Upper lobe of right lung (tissue), 1 donor: ENCODE measurements around the gene IFI27L1. TPM values are rescaled to one million over a fixed set of nuclear protein-coding genes. Genes with fewer than 3 reads are reported as not detected.

Experiments used
- ATAC-seq: fragments of 200-7000 bp; cut with Tn5 transposase; one replicate; pipeline ENCODE4 v1.9.1; 2020; ENCODE audit warnings: mild to moderate bottlenecking, moderate library complexity
- DNase-seq: peaks from one replicate; pipeline ENCODE4 v3.0.0-alpha.2; 2020
- H3K27ac ChIP-seq: fragments of 200-600 bp; one replicate; pipeline ENCODE4 v1.8.0; 2022
- H3K27me3 ChIP-seq: fragments of 200-600 bp; one replicate; pipeline ENCODE4 v1.8.0; 2022; ENCODE audit warnings: mild to moderate bottlenecking
- H3K36me3 ChIP-seq: fragments of 200-600 bp; one replicate; pipeline ENCODE4 v1.8.0; 2022
- H3K4me1 ChIP-seq: fragments of 200-600 bp; one replicate; pipeline ENCODE4 v1.8.0; 2022
- H3K4me3 ChIP-seq: fragments of 200-600 bp; one replicate; pipeline ENCODE4 v1.8.0; 2022; ENCODE audit warnings: mild to moderate bottlenecking
- H3K9me3 ChIP-seq: fragments of 200-600 bp; one replicate; pipeline ENCODE4 v1.8.0; 2022
- CTCF ChIP-seq: fragments of 200-600 bp; IDR thresholded peaks from one replicate; pipeline ENCODE4 v1.8.0; 2022; ENCODE audit warnings: antibody characterized with exemption
- intact Hi-C: fragments of 100-400 bp; cut with DNase I; formaldehyde crosslinking; loops from one replicate; pipeline ENCODE4 v1.11.0; 2022
- total RNA-seq: library from RNA; stranded (reverse); fragmentation: NEBNext Ultra II Directional; extraction: Animal tissue kit (Norgen Biotek cat#: 25700); gene quantifications from one replicate; pipeline ENCODE4 v1.2.1, GENCODE V29; 2021
- donor health status: DM: no; HTN: yes; CAD: no; lungs with severe emphysema.

IFI27L1 gene
- total RNA-seq, 1 donor from 2014 or later = 15.2 TPM

GRCh38 chr14:94089479-94089878 lies 8.4 kb downstream of the IFI27L1 start:
- Histone ChIP-seq H3K9me3 (no peaks in the 10 kb centered on the region), H3K4me1 (no peaks in the 10 kb centered on the region), H3K4me3 (no peak overlapping the region), H3K27me3 (no peaks in the 10 kb centered on the region), H3K27ac (no peak overlapping the region), H3K36me3 (no peaks in the 10 kb centered on the region)
- ATAC-seq (no peak), DNase-seq (no peak)
- intact Hi-C loops = no loop called here
- TF ChIP-seq CTCF = no peak

DNA sequence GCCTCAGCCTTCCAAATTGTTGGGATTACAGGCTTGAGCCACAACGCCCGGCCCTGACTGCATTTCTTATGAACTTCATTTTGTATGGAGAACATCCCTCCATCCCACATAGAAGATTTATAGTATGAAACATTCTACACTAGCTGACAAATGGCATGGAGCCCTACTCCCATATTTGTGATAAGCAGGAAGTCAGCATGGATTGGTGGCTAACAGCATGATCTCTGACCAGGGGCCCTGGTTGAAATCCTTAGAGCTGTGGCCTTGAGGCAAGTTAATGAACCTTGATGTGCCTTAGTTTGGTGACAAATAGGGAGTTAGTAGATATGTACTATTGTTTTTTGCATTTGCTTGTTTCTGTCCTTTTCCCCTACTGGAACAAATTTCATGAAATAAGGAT lies 12.3 kb downstream of the IFI27L1 start:
- Histone ChIP-seq H3K27ac (no peak overlapping the region), H3K4me3 (no peak overlapping the region), H3K4me1 (no peaks in the 10 kb centered on the region), H3K36me3 (no peaks in the 10 kb centered on the region), H3K9me3 (no peaks in the 10 kb centered on the region), H3K27me3 (no peaks in the 10 kb centered on the region)
- intact Hi-C loops = no loop called here
- no peak for TF ChIP-seq CTCF
- no peak for ATAC-seq
- DNase-seq = no peak

DNA sequence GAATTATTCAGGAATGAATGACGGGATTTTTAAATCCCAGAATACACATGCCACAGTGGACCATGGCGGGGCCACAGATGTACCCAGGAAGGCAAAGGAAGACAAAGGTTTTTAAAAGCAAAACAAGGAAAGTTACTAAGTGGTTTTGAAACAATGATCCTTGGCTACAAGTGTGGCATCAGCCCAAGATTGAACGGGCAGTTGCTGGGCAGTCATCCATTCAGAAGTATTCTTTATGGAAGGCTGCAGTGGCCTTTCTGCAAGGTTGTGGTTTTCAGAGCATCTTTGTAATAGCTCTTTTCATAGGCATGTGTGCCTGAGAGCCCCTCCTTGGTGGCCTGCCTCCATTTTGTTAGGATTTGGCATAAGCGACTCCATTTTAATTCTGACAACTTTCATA lies 16.0 kb downstream of the IFI27L1 start:
- Histone ChIP-seq H3K4me1 (no peaks in the 10 kb centered on the region), H3K9me3 (no peaks in the 10 kb centered on the region), H3K4me3 (no peak overlapping the region), H3K27me3 (no peaks in the 10 kb centered on the region), H3K27ac (no peak overlapping the region), H3K36me3 (no peaks in the 10 kb centered on the region)
- DNase-seq (no peak), ATAC-seq (no peak)
- intact Hi-C loops = no loop called here
- no peak for TF ChIP-seq CTCF

GRCh38 chr14:94098326-94098992 lies 17.3 kb downstream of the IFI27L1 start:
- no peaks in the 10 kb centered on the region for H3K4me1 ChIP-seq
- no peak for DNase-seq
- no peak overlapping the region for H3K27ac ChIP-seq
- no peak for TF ChIP-seq CTCF
- no peaks in the 10 kb centered on the region for H3K36me3 ChIP-seq
- no peaks in the 10 kb centered on the region for H3K9me3 ChIP-seq
- ATAC-seq = no peak
- intact Hi-C loops = no loop called here
- H3K4me3 ChIP-seq = no peak overlapping the region
- H3K27me3 ChIP-seq = no peaks in the 10 kb centered on the region

DNA sequence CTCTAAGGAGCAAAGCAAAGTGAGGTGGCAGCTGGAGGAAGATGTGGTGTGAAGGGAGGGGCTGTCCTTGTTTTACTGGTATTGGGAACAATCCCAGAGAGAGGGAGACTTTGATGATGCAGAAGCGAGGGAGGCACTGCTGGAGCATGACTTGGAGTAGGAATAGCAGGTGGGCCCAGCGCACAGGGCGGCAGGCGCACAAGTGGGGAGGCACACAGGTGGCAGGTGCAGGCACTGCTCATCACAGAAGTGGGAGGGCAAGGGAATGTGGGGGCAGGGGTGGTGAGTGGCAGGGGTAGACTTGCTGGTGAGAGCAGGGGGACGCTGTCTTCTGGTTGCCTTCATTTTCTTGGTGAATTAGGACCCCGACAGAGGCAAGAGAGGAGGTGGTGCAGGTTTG lies 17.9 kb downstream of the IFI27L1 start:
- no peak for DNase-seq
- Histone ChIP-seq H3K4me3 (no peak overlapping the region), H3K9me3 (no peaks in the 10 kb centered on the region), H3K27me3 (no peaks in the 10 kb centered on the region), H3K36me3 (no peaks in the 10 kb centered on the region), H3K27ac (no peak overlapping the region), H3K4me1 (no peaks in the 10 kb centered on the region)
- no peak for ATAC-seq
- intact Hi-C loops = no loop called here
- no peak for TF ChIP-seq CTCF

- Histone ChIP-seq H3K27me3 (no peaks in the 10 kb centered on the region), H3K36me3 (no peaks in the 10 kb centered on the region), H3K4me3 (no peak overlapping the region), H3K9me3 (no peaks in the 10 kb centered on the region), H3K4me1 (no peaks in the 10 kb centered on the region), H3K27ac (no peak overlapping the region)
- no peak for DNase-seq
- no peak for ATAC-seq
- TF ChIP-seq CTCF = no peak
- intact Hi-C loops = no loop called here
Observed at GRCh38 chr14:94100847-94101246, 19.7 kb downstream of the IFI27L1 start.
